A673 (cell line): ENCODE data around the gene NEDD9.

Experiments used
- EZH2 ChIP-seq: fragments of 200-600 bp; sonication (generic); IDR thresholded peaks from 2 replicates; pipeline ENCODE4 v1.6.1; 2017; ENCODE audit warnings: borderline replicate concordance, low read depth, mild to moderate bottlenecking, mixed read lengths, antibody characterized with exemption, low read length; ENCODE audit not compliant: poor library complexity, severe bottlenecking
- TF ChIP-seq, protein P1 (sequence below): fragments of 300-800, 200-600 bp; sonication (generic); conservative IDR thresholded peaks from 2 replicates; pipeline ENCODE4 v1.5.1; 2017; ENCODE audit warnings: low read depth, mild to moderate bottlenecking, antibody characterized with exemption, low read length, moderate library complexity, mixed read lengths

DNA sequence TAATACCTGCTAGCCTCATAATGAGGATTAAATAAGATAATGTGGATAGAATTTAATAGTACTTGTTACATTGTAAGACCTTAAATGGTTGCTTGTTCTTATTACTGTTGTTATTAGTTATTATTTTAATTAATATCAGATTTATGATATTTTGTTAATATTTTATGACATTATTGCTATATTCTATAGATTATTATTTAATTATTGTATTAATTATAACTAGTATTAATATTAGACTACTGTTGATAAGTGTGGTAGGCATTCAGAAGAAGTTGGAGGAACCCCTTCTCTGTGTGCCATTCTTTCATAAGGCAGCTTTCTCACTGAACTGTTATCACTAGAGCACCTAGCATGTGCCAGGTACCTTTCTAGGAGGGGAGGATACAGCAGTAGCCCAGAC lies 2.6 kb upstream of the NEDD9 start:
- TF ChIP-seq, protein P1, sequence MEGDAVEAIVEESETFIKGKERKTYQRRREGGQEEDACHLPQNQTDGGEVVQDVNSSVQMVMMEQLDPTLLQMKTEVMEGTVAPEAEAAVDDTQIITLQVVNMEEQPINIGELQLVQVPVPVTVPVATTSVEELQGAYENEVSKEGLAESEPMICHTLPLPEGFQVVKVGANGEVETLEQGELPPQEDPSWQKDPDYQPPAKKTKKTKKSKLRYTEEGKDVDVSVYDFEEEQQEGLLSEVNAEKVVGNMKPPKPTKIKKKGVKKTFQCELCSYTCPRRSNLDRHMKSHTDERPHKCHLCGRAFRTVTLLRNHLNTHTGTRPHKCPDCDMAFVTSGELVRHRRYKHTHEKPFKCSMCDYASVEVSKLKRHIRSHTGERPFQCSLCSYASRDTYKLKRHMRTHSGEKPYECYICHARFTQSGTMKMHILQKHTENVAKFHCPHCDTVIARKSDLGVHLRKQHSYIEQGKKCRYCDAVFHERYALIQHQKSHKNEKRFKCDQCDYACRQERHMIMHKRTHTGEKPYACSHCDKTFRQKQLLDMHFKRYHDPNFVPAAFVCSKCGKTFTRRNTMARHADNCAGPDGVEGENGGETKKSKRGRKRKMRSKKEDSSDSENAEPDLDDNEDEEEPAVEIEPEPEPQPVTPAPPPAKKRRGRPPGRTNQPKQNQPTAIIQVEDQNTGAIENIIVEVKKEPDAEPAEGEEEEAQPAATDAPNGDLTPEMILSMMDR: no peak
- no peak for TF ChIP-seq EZH2
